ENCODE measurements around the gene AIM2.

DNA sequence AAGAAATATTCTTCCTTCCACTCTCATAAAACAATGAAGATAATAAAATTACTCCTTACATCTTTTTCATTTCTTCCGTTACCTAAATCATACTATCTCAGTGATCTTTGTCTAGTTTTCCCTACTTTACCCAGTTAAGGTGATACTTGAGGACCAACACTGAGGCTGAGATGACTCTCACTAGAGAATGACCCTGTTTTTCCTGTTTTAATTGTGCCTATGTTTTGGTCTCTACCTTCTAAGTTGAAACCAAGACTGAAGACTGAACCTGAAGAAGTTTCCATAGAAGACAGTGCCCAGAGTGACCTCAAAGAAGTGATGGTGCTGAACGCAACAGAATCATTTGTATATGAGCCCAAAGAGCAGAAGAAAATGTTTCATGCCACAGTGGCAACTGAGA is 25.1 kb downstream of the AIM2 start:
- TF ChIP-seq CTCF (IDR thresholded peaks at IDR 0.05 in 4 of 5, conservative IDR thresholded peaks at IDR 0.05 in 1 of 5) (no peak), POLR2A (IDR thresholded peaks at IDR 0.05) (no peak)

All from gastrocnemius medialis (tissue), 4 donors.